Breast epithelium (tissue), 4 donors: Measurements from ENCODE around the gene FTCD. TPM values are rescaled to one million over a fixed set of nuclear protein-coding genes. Genes with fewer than 3 reads are reported as not detected.
"Not testable (repeated sequence)": the region's sequence is repeated elsewhere in the genome, so short reads cannot be mapped to it uniquely, and the experiment has no call there.

Experiments used
- DNase-seq, 2 donors: peaks; one replicate each; pipeline ENCODE4 v3.0.0-alpha.2; 2019; ENCODE audit warnings: low spot score in 2 of 2
- H3K27ac ChIP-seq, 2 donors: fragments of 200-600 bp; sonication (generic) in 1 of 2; one replicate each; pipeline ENCODE4 v1.5.1; 2016 to 2019; ENCODE audit warnings: mild to moderate bottlenecking in 1 of 2
- H3K27me3 ChIP-seq, 2 donors: fragments of 200-600 bp; sonication (generic) in 1 of 2; one replicate each; pipeline versions ENCODE4 v1.5.1 to v1.6.0; 2017 to 2019; ENCODE audit warnings: control low read depth in 1 of 2, mild to moderate bottlenecking in 1 of 2
- H3K36me3 ChIP-seq: fragments of 200-600 bp; one replicate; pipeline ENCODE4 v1.5.1; 2019
- H3K4me1 ChIP-seq, 2 donors: fragments of 200-600 bp; sonication (generic); one replicate each; pipeline ENCODE4 v1.5.1; 2016 to 2019; ENCODE audit warnings: control low read depth in 1 of 2
- H3K4me3 ChIP-seq, 3 donors: fragments of 200-600 bp; sonication (generic); 1 replicate in 2 of 3; 2 replicates in 1 of 3; pipeline ENCODE4 v1.5.1; 2016 to 2019; ENCODE audit warnings: mild to moderate bottlenecking in 3 of 3, moderate library complexity in 2 of 3
- H3K9me3 ChIP-seq, 2 donors: fragments of 200-600 bp; sonication (generic) in 1 of 2; one replicate each; pipeline ENCODE4 v1.5.1; 2016 to 2019; ENCODE audit warnings: control low read depth in 1 of 2
- CTCF ChIP-seq, 3 donors: fragments of 450-650 bp; IDR thresholded peaks; one replicate each; pipeline ENCODE4 v1.5.1; 2016 to 2017; ENCODE audit warnings: antibody characterized with exemption in 3 of 3, mild to moderate bottlenecking in 3 of 3, moderate library complexity in 3 of 3
- POLR2A ChIP-seq: fragments of 450-650 bp; IDR thresholded peaks from one replicate; pipeline ENCODE4 v1.6.1; 2016; ENCODE audit warnings: antibody characterized with exemption, mild to moderate bottlenecking, moderate library complexity
- POLR2AphosphoS5 ChIP-seq, 3 donors: sonication (generic); formaldehyde crosslinking; IDR thresholded peaks; one replicate each; pipeline ENCODE4 v1.6.1; 2017; ENCODE audit warnings: antibody characterized with exemption in 3 of 3
- intact Hi-C: fragments of 100-400 bp; cut with DNase I; formaldehyde crosslinking; loops from one replicate; pipeline ENCODE4 v1.15.1; 2023; ENCODE audit warnings: low total_unique reads
- total RNA-seq, 3 donors: library from RNA; depleted of rRNA; stranded (reverse); fragments of >200 nt; gene quantifications; one replicate each; pipeline ENCODE4 v1.1.0, GENCODE V29; 2016

FTCD gene
- total RNA-seq, 3 donors from 2014 or later, result 0.59 TPM; not detected in 2

- peak in 1 of 2 donors; percentile 45 for DNase-seq
- Histone ChIP-seq H3K36me3 (no peaks in the 10 kb centered on the region), H3K27me3 (no peaks in the 10 kb centered on the region), H3K4me1 (no peaks in the 10 kb centered on the region), H3K9me3 (no peaks in the 10 kb centered on the region), H3K27ac (no peak overlapping the region), H3K4me3 (no peak overlapping the region)
- TF ChIP-seq POLR2AphosphoS5 (IDR thresholded peaks at IDR 0.05) (no peak), CTCF (IDR thresholded peaks at IDR 0.05) (no peak), POLR2A (no peak)
- intact Hi-C loops, result no loop called here
Measured at GRCh38 chr21:46150491-46151121, 4.8 kb downstream of the FTCD start.

GRCh38 chr21:46150073-46150472 is 5.3 kb downstream of the FTCD start:
- Histone ChIP-seq H3K4me1 (no peaks in the 10 kb centered on the region), H3K27ac (no peak overlapping the region), H3K9me3 (no peaks in the 10 kb centered on the region), H3K4me3 (no peak overlapping the region), H3K27me3 (no peaks in the 10 kb centered on the region), H3K36me3 (no peaks in the 10 kb centered on the region)
- DNase-seq, result peak in 1 of 2 donors; percentile 30
- intact Hi-C loops, result no loop called here
- TF ChIP-seq POLR2A, result no peak
- TF ChIP-seq CTCF (IDR thresholded peaks at IDR 0.05), result no peak
- no peak for TF ChIP-seq POLR2AphosphoS5 (IDR thresholded peaks at IDR 0.05)

- intact Hi-C loops, result no loop called here
- Histone ChIP-seq H3K4me1 (no peaks in the 10 kb centered on the region), H3K27ac (no peak overlapping the region), H3K27me3 (no peaks in the 10 kb centered on the region), H3K36me3 (no peaks in the 10 kb centered on the region), H3K9me3 (no peaks in the 10 kb centered on the region), H3K4me3 (no peak overlapping the region)
- no peak for TF ChIP-seq CTCF (IDR thresholded peaks at IDR 0.05)
- TF ChIP-seq POLR2A, result no peak
- no peak for TF ChIP-seq POLR2AphosphoS5 (IDR thresholded peaks at IDR 0.05)
- no peak for DNase-seq
Measured at GRCh38 chr21:46149205-46149901, 6.0 kb downstream of the FTCD start.

GRCh38 chr21:46148106-46148505 is 7.3 kb downstream of the FTCD start:
- TF ChIP-seq POLR2AphosphoS5 (IDR thresholded peaks at IDR 0.05), result no peak
- no peak for TF ChIP-seq POLR2A
- no peak for TF ChIP-seq CTCF (IDR thresholded peaks at IDR 0.05)
- no peaks in the 10 kb centered on the region for H3K9me3 ChIP-seq
- intact Hi-C loops, result no loop called here
- no peak for DNase-seq
- no peaks in the 10 kb centered on the region for H3K36me3 ChIP-seq
- H3K27me3 ChIP-seq, result no peaks in the 10 kb centered on the region
- H3K4me1 ChIP-seq, result no peaks in the 10 kb centered on the region
- no peak overlapping the region for H3K27ac ChIP-seq
- no peak overlapping the region for H3K4me3 ChIP-seq

GRCh38 chr21:46147429-46147828 is 8.0 kb downstream of the FTCD start:
- H3K4me1 ChIP-seq, H3K27ac ChIP-seq, H3K9me3 ChIP-seq, intact Hi-C loops, H3K4me3 ChIP-seq, DNase-seq, H3K36me3 ChIP-seq, H3K27me3 ChIP-seq: not testable (repeated sequence)
- TF ChIP-seq CTCF (IDR thresholded peaks at IDR 0.05), result peak in 1 of 3 donors; percentile 21
